Measurements from ENCODE around the gene SGK1. TPM values are rescaled to one million over a fixed set of nuclear protein-coding genes. Genes with fewer than 3 reads are reported as not detected.

The SGK1 gene
- polyA plus RNA-seq, 1 donor (not counting 4 experiments of a cell fraction or from before 2014, with no cell fraction given): 156 TPM

GRCh38 chr6:134340179-134340975 lies 22.5 kb upstream of the SGK1 start:
- Histone ChIP-seq H3K9me3 (ENCODE audit: control insufficient read depth, low read depth, low read length) (no peaks in the 10 kb centered on the region), H3K9me1 (ENCODE audit: control insufficient read depth, extremely low read depth, insufficient read depth, low read length) (no peaks in the 10 kb centered on the region), H3K27me3 (ENCODE audit: control insufficient read depth, extremely low read depth, insufficient read depth, low read length) (no peaks in the 10 kb centered on the region), H3K27ac (ENCODE audit: control insufficient read depth, insufficient read depth, low read length) (no peak overlapping the region), H3K4me2 (ENCODE audit: control insufficient read depth, extremely low read depth, insufficient read depth, low read depth, low read length) (no peak overlapping the region), H3K9ac (ENCODE audit: control insufficient read depth, extremely low read depth, insufficient read depth, low read length) (no peak overlapping the region), H3K36me3 (ENCODE audit: control insufficient read depth in 2 of 2, extremely low read depth in 1 of 2, insufficient read depth in 2 of 2, low read length in 2 of 2) (no peaks in the 10 kb centered on the region), H3K79me2 (ENCODE audit: control insufficient read depth, insufficient read depth, low read length) (no peaks in the 10 kb centered on the region), H3K4me1 (ENCODE audit: control insufficient read depth, extremely low read depth, insufficient read depth, low read length) (no peaks in the 10 kb centered on the region), H2AFZ (ENCODE audit: control insufficient read depth, low read length) (no peak overlapping the region), H3K4me3 (ENCODE audit: control insufficient read depth in 2 of 3, extremely low read depth in 1 of 3, insufficient read depth in 2 of 3, low read depth in 1 of 3, low read length in 3 of 3) (no peak overlapping the region), H4K20me1 (ENCODE audit: control insufficient read depth, extremely low read depth, insufficient read depth, low read length) (no peaks in the 10 kb centered on the region)
- dilution Hi-C loops (cut with MboI; ENCODE audit: extremely low pct_ligation_motif_present, low sequenced_read_pairs): no loop called here
- no peak for FAIRE-seq
- TF ChIP-seq EZH2 (IDR thresholded peaks at IDR 0.05; ENCODE audit: low read length) (no peak), CTCF (optimal IDR thresholded peaks at IDR 0.05 in 1 of 3, IDR thresholded peaks at IDR 0.05 in 1 of 3, conservative IDR thresholded peaks at IDR 0.05 in 1 of 3; ENCODE audit: extremely low read depth in 1 of 3, insufficient read depth in 2 of 3, low read length in 3 of 3) (no peak)
- DNase-seq (ENCODE audit: low read depth, low spot score): no peak

- Histone ChIP-seq H3K27me3 (ENCODE audit: control insufficient read depth, extremely low read depth, insufficient read depth, low read length) (no peaks in the 10 kb centered on the region), H3K9me1 (ENCODE audit: control insufficient read depth, extremely low read depth, insufficient read depth, low read length) (no peaks in the 10 kb centered on the region), H3K4me1 (ENCODE audit: control insufficient read depth, extremely low read depth, insufficient read depth, low read length) (no peaks in the 10 kb centered on the region), H2AFZ (ENCODE audit: control insufficient read depth, low read length) (no peak overlapping the region), H3K4me2 (ENCODE audit: control insufficient read depth, extremely low read depth, insufficient read depth, low read depth, low read length) (no peak overlapping the region), H3K79me2 (ENCODE audit: control insufficient read depth, insufficient read depth, low read length) (no peaks in the 10 kb centered on the region), H4K20me1 (ENCODE audit: control insufficient read depth, extremely low read depth, insufficient read depth, low read length) (no peaks in the 10 kb centered on the region), H3K36me3 (ENCODE audit: control insufficient read depth in 2 of 2, extremely low read depth in 1 of 2, insufficient read depth in 2 of 2, low read length in 2 of 2) (no peaks in the 10 kb centered on the region), H3K27ac (ENCODE audit: control insufficient read depth, insufficient read depth, low read length) (no peak overlapping the region), H3K9me3 (ENCODE audit: control insufficient read depth, low read depth, low read length) (no peaks in the 10 kb centered on the region), H3K4me3 (ENCODE audit: control insufficient read depth in 2 of 3, extremely low read depth in 1 of 3, insufficient read depth in 2 of 3, low read depth in 1 of 3, low read length in 3 of 3) (no peak overlapping the region), H3K9ac (ENCODE audit: control insufficient read depth, extremely low read depth, insufficient read depth, low read length) (no peak overlapping the region)
- FAIRE-seq: no peak
- TF ChIP-seq EZH2 (IDR thresholded peaks at IDR 0.05; ENCODE audit: low read length) (no peak), CTCF (optimal IDR thresholded peaks at IDR 0.05 in 1 of 3, IDR thresholded peaks at IDR 0.05 in 1 of 3, conservative IDR thresholded peaks at IDR 0.05 in 1 of 3; ENCODE audit: extremely low read depth in 1 of 3, insufficient read depth in 2 of 3, low read length in 3 of 3) (no peak)
- dilution Hi-C loops (cut with MboI; ENCODE audit: extremely low pct_ligation_motif_present, low sequenced_read_pairs): no loop called here
- no peak for DNase-seq (ENCODE audit: low read depth, low spot score)
Observed at GRCh38 chr6:134339216-134339615, 21.3 kb upstream of the SGK1 start.

Data from keratinocyte (primary cell).